T-helper 22 cell (primary cell): Measurements from ENCODE around the gene SHISA5.
A peak's percentile ranks its signal among the peaks of the same experiment; 100 is the strongest.
"Not testable (repeated sequence)": the region's sequence is repeated elsewhere in the genome, so short reads cannot be mapped to it uniquely, and the experiment has no call there.

Experiments used
- DNase-seq: peaks from one replicate; pipeline ENCODE4 v3.0.0-alpha.2; 2020; ENCODE audit warnings: low read depth

SHISA5 gene, protein sequence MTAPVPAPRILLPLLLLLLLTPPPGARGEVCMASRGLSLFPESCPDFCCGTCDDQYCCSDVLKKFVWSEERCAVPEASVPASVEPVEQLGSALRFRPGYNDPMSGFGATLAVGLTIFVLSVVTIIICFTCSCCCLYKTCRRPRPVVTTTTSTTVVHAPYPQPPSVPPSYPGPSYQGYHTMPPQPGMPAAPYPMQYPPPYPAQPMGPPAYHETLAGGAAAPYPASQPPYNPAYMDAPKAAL

GRCh38 chr3:48504051-48504946 lies at the start of gene SHISA5:
SHISA5 (minus strand) TSS chr3:48504174; CDS start chr3:48504094, 80 bp downstream.
- peak; percentile 30 for DNase-seq

GRCh38 chr3:48553361-48553760 lies 49.4 kb upstream of the SHISA5 start:
- DNase-seq = no peak

GRCh38 chr3:48552111-48552951 lies 48.4 kb upstream of the SHISA5 start:
- DNase-seq = no peak

- not testable (repeated sequence) for DNase-seq
These were observed 47.7 kb upstream of the SHISA5 start for GRCh38 chr3:48551651-48552050.

DNA sequence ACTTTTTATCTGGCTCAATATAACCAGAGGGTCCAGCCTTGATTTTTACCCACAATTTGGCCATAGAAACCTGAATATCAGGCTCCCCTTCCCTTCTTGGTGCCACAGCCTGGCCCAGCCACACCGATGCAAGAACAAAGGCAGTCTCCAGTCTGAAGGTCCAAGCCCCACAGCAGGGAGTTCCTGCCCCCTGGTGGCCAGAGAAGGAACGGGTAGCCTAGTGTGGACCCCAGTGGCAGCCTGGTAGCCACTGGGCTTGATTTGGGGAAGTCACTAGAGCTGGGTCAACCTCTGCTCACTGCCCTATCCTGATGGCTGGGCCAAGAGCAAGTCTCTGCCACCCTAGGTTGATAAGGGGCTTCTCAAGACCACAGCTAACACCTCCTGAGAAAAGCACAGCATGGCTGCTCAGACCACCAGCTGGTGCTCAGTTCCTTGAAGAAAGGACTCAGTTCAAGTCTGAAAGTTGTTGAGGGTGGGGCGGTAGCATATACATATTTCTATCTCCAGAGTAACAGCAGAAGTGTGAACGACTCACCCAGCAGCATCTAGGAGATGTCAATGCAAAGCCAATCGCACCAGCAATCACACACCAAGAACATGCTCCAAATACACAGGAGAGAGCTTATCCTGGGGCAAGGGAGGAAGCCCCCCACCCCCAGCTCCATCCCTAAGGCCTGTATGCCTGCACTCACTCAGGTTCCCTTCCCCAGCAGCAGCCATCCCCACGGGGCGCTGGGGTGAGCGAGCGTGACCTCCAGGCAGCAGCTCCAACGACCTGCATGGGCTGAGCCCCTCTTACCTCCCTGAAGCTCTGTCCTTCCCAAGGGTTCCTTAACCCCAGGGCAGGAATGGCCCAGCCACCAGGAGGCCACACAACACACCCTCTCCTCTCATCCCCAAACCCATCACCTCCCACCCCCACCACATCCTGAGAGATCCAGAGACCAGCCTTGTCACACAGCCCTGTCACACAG lies 45.0 kb upstream of the SHISA5 start:
- peak; percentile 50 for DNase-seq

DNA sequence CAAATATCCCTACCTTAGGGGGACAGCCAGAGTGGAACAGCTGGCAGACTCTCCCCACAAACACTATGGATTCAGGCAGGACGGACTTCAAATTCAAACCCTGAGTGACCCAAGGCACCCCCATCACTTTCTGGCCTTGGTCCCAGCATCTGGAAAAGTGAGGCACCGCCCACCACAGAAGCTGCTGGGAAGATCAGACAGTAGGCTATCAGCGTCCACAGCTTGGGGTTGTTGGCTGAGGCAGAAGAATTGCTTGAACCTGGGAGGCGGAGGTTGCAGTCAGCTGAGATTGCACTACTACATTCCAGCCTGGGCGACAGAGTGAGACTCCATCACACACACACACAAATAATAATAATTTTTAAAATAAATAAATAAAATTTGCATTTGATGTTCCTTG lies 44.2 kb upstream of the SHISA5 start:
- no peak for DNase-seq

- no peak for DNase-seq
These were observed 42.3 kb upstream of the SHISA5 start for GRCh38 chr3:48546203-48546829.

DNA sequence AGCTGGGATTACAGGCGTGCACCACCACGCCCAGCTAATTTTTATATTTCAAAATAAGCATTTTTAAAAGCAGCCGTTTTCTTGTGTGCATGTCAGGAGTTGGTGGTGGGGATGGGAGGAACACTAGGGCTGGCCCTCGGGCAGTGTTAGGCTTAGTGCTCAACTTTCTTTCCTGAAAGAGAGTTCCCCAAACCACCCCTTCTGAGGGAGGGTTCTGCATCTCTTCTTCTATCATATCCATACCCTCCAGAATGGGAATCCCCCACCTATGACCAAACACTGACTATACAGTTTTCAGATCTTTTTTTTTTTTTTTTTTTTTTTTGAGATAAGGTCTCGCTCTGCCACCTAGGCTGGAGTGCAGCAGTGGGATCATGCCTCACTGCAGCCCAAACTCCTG lies 40.2 kb upstream of the SHISA5 start:
- DNase-seq = no peak

DNA sequence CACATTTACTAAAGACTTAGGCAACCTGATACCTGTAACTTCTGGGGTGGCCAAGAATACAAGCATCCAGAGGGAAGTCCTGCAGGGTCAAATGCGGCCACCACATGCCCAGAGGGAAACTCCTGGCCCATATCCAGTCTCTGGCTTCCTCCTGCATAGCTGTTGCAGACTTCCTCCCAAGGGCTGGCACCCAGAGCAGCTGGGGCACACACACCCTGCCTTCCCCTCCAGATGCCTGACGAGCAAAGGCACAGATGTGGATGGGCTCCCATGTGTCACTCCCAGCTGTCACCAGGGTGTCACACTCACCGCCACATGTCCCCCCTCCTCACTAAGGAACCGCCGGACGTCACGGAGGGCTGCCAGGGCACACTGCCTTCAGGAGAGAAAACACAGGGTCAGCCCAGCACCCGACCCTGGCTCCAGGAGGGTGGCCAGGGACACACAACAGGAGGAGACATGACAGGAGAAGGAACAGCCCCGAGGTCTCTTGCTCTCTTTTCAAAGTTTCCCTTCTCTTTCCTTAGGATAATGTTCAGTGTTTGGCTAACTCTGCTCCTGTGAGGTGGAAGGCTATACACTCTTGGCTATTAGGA lies 39.4 kb upstream of the SHISA5 start:
- no peak for DNase-seq

DNA sequence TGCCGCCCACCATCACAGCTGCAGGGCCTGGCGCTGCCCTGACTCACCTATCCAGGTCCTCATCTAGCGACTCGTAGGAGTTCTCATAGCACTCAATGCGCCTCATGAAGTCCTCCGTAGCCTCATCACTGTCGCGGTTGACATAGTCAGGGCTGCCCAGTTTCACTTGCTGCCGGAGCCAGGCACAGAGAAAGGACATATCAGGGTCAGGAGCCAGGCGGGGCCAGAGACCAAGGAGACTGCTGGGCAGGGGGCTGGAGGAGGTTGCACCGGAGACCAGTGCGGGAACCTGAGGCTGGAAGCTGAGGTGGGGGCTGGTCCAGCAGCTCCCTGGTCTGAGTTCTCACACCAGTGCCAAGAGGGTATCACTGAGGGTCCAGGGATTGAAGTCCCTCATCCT lies 34.5 kb upstream of the SHISA5 start:
- no peak for DNase-seq

- DNase-seq = no peak
These were observed 32.8 kb upstream of the SHISA5 start for GRCh38 chr3:48536785-48537184.

- no peak for DNase-seq
These were observed 32.1 kb upstream of the SHISA5 start for GRCh38 chr3:48536116-48536515.

DNA sequence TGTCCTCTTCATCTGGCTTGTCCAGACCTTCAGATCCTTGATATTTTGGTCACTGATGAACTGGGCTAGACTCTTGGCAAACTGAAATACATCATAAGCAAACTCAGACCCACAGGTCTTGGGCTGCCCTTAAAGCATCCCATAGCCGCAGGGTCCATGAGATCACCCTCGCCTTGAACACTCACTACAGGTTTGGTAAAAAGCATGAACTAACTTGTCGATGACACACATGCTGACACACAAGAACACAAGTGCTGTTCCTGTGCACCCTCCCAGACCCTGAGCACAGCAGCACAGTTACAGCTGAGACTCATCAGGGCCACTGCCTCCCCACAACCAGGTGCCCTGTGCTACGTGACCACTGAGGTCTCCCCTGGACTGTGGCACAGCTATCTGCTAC lies 31.6 kb upstream of the SHISA5 start:
- DNase-seq = no peak

DNA sequence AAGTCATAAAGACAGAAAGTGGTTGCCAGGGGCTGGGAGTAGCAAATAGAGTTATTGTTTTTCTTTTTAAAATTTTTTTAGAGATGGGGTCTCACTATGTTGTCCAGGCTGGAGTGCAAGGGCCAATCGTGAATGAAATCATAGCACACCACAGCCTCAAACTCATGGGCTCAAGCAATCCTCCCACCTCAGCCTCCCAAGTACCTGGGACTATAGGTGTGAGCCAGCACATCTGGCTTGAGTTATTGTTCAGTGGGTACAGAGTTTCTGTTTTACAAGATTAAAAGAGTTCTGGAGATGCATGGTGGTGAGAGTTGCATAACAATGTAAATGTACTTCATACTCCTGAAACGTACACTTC lies 29.0 kb upstream of the SHISA5 start:
- no peak for DNase-seq

GRCh38 chr3:48532271-48532976 lies 28.4 kb upstream of the SHISA5 start:
- no peak for DNase-seq

GRCh38 chr3:48530701-48531100 lies 26.7 kb upstream of the SHISA5 start:
- DNase-seq = not testable (repeated sequence)

DNA sequence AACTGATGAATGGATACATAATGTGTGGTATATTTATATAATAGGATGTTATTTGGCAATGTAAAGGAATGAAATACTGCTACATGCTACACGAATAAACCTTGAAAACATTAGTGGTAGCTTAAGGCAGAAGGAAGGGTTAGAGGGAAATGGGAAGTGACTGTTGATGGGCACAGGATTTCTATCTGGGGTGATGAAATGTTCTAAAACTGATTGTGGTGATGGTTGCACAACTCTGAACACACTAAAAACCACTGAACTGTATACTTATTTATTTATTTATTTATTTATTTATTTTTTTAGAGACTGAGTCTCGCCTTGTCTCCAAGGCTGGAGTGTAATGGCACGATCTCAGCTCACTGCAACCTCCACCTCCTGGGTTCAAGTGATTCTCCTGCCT lies 24.8 kb upstream of the SHISA5 start:
- no peak for DNase-seq

DNA sequence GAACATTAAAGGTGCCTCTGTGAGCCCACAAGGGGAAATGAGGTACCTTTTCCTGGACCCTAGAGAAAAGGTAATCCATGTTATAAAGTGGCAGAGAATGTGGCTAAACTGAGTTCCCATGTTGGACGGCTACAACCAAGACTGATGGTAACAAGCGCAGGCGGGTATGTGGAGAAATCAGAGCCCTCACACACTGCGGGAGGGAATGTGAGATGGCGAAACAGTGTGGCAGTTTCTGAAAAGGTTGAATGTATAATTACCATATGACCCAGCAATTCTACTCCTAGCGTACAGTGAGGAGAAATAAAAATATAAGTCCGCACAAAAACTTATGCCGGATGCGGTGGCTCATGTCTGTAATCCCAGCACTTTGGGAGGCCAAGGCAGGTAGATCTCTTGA lies 24.1 kb upstream of the SHISA5 start:
- DNase-seq = no peak

GRCh38 chr3:48524970-48525369 lies 21.0 kb upstream of the SHISA5 start:
- DNase-seq = no peak

DNA sequence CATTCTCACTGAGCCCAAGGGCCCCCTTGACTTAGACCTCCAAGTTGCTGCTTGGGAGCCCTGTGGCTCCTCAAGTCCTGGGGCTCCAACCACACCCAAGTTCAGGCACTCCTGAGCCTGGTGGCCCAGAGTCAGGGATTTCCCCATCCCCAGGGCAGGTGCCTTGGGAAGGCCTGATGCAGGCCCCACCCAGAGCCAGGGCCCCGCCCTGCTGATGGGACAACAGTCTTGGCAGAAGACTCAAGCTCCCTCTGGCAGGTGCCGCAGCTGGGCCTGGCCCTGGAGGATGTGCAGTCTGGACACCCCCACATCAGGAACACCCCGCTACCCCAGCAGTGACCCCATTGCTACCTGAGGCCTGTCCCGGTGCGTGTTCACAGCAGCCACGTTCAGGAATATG lies 17.7 kb upstream of the SHISA5 start:
- DNase-seq = no peak
